Choroid plexus epithelial cell (primary cell): ENCODE data around the gene CLEC2L.

Source experiments
- DNase-seq: peaks from one replicate; pipeline ENCODE4 v3.0.0-alpha.2; 2010; ENCODE audit warnings: low read depth
- H3K4me3 ChIP-seq: 2 replicates; pipeline ENCODE4 v1.5.1; 2011; ENCODE audit warnings: low read depth, mild to moderate bottlenecking, control low read depth, low read length, moderate library complexity
- TF ChIP-seq, protein P1 (sequence below): conservative IDR thresholded peaks from 2 replicates; pipeline ENCODE4 v1.5.1; 2011; ENCODE audit warnings: low read depth, mild to moderate bottlenecking, control low read depth, inconsistent platforms, low read length, moderate library complexity

Gene CLEC2L

DNA sequence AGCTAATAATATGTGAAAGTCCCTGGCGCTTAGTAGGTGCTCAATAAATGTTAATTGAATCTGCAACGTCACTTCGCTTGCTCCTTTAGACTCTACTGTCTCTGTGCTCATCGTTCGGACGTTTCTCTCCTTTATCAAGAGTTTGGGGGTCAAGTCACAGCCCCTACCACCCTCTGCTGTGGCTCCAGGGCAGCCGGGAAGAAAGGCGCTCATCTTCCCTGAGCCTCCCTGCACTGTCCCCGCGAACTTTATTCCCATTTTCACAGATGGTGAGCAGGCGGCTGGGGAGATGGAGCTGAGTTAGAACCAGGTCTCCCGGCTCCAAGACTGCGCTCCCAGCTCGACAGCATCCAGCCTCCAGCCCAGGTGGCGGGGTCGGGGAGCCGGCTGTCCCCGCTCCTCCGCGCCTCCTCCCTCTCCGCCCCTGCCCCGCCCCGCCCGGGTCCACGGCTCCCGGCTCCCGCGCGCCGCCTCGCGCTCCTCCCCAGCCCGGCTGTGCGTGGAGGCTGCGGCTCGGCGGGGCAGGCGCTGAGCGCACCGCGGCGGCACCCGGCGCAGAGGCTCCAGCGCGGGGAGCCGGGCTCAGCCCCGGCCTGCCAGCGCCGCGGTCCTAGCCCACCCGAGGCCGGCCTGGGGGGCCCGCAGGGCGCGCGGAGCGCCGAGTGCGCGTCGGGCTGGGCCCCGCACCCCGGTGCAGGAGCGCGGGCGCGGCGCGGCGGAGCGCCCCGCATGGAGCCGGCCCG lies at the start of gene CLEC2L:
Gene CLEC2L, plus strand, starts transcription at position 487 of the 743 bp plus-strand sequence. Its CDS starts 243 bp downstream, at position 730.
- H3K4me3 ChIP-seq: peak within 1 kb of the TSS; percentile 14
- TF ChIP-seq, protein P1, sequence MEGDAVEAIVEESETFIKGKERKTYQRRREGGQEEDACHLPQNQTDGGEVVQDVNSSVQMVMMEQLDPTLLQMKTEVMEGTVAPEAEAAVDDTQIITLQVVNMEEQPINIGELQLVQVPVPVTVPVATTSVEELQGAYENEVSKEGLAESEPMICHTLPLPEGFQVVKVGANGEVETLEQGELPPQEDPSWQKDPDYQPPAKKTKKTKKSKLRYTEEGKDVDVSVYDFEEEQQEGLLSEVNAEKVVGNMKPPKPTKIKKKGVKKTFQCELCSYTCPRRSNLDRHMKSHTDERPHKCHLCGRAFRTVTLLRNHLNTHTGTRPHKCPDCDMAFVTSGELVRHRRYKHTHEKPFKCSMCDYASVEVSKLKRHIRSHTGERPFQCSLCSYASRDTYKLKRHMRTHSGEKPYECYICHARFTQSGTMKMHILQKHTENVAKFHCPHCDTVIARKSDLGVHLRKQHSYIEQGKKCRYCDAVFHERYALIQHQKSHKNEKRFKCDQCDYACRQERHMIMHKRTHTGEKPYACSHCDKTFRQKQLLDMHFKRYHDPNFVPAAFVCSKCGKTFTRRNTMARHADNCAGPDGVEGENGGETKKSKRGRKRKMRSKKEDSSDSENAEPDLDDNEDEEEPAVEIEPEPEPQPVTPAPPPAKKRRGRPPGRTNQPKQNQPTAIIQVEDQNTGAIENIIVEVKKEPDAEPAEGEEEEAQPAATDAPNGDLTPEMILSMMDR: no peak
- peak; percentile 10 for DNase-seq

GRCh38 chr7:139476139-139476538 lies 47.3 kb upstream of the CLEC2L start:
- no peak for DNase-seq
- TF ChIP-seq, protein P1: no peak
- H3K4me3 ChIP-seq: no peak overlapping the region

DNA sequence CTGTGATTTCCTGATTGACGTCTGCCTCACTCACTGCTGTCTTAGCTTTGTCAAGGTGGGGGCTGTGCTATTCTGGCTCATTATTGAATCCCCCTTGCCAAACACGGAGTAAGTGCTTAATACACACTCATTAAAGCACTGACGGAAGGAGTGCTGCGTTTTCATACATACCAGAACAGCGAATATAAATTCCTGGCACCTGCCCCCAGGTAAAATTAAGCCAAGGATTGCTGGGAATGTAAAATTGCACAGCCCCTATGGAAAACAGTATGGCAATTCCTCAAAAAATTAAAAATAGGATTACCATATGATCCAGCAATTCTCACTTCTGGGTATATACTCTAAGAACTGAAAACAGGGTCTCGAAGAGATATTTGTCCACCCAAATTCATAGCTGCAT lies 46.6 kb upstream of the CLEC2L start:
- TF ChIP-seq, protein P1: no peak
- no peak overlapping the region for H3K4me3 ChIP-seq
- DNase-seq: no peak

DNA sequence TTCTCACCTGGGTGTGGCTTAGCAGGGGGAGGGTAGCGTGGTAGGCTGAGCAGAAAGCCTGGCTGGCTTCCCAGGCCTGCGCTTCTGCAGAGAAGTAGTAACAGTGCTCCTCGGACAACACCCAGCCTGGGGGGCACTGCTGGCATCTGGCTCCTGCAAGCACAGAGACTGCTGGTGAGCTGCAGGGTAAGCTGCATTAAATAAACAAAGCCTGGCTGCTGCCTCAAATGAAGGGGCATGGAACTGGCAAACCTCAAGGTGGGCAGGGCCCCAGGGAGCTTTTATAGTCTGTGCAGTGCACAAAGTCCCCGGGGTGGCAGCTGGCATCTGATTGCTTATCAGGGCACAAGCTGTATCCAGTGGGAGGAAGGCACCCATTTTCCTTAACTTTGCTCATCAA lies 43.9 kb upstream of the CLEC2L start:
- TF ChIP-seq, protein P1: no peak
- no peak overlapping the region for H3K4me3 ChIP-seq
- no peak for DNase-seq

DNA sequence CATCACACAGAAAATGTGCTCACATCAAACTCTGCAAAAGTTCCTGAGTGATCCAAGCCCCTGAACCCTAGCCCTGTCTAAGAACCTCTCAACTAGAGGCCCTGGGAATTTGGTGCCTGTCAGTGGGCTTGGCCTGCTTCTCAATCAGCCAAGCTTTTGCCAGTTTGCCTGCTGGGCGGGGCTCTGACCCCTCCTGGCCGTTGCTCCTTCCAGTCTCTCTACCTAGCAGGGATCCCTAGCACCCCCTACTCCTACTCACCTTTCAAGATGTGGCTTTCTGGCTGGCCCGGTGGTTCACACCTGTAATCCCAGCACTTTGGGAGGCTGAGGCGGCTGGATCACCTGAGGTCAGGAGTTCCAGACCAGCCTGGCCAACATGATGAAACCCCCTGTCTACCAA lies 42.1 kb upstream of the CLEC2L start:
- TF ChIP-seq, protein P1: no peak
- no peak for DNase-seq
- no peak overlapping the region for H3K4me3 ChIP-seq

DNA sequence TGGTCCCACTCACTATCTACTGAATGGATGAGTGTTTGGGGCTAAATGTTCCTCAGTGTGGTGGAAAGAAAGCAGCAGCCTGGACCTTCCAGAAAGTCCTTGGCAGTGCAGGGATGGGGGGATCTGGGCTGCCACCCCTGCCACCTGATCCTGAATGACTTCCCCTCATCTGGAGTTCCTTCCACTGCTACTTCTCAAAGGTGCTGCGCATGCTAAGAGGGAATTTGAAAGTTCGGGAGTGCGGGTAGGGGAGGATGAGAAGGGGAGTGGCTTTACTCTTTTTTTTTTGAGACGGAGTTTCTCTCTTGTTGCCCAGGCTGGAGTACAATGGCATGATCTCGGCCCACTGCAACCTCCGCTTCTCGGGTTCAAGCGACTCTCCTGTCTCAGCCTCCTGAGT lies 41.4 kb upstream of the CLEC2L start:
- no peak for DNase-seq
- no peak overlapping the region for H3K4me3 ChIP-seq
- TF ChIP-seq, protein P1: no peak

DNA sequence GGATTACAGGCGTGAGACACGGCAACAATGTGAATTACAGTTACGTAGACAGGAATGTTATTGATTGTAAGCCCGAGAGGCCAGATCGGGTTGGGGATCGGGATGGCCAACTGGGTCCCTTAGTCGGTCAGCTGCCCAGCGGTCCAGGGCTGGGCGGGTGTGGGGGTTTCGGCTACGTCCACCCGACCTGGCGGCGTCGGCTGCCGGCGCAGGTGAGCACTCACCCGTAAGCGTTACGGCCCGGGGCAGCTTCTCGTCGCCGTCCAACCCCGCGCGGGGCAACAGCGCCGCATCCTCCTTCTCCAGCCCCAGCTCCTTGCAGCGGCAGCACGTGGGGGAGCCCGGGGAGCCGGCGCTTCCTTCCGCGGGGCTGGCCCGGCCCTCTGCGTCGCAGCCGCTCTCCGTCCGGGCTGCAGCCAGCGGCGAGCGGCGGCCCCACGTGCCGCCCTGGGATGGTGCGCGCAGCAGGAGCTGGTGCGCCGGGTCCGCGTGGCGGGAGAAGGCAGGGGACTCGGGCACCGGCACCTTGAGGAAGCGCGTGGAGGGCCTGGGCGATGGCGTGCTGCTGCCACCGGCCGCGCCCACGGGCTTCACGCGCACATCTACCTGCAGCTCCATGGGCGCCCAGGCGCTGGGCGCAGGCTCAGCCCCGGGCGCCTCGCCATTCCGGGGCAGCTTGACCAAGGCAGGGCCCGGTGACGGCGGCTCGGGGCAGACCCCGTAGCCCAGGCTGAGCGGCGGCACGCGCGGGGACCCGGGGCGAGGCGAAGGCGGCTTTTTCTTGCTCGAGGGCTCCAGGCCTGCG lies 40.6 kb upstream of the CLEC2L start:
- DNase-seq: peak; percentile 14
- H3K4me3 ChIP-seq: no peak overlapping the region

More for the DNA sequence above, 40.6 kb upstream of the CLEC2L start:
- TF ChIP-seq, protein P1: no peak
